Panc1 (cell line): Measurements from ENCODE around the gene CLEC14A.

ENCODE experiments used
- POLR2AphosphoS5 ChIP-seq: IDR thresholded peaks from 2 replicates; pipeline ENCODE4 v1.6.1; 2012; ENCODE audit warnings: mild to moderate bottlenecking, low read depth, low read length, moderate library complexity
- TF ChIP-seq, protein P1 (sequence below): fragments of 450-650 bp; IDR thresholded peaks from 2 replicates; pipeline ENCODE4 v1.5.1; 2017; ENCODE audit warnings: mild to moderate bottlenecking

GRCh38 chr14:38209572-38210557 lies 46.0 kb downstream of the CLEC14A start:
- TF ChIP-seq, protein P1, sequence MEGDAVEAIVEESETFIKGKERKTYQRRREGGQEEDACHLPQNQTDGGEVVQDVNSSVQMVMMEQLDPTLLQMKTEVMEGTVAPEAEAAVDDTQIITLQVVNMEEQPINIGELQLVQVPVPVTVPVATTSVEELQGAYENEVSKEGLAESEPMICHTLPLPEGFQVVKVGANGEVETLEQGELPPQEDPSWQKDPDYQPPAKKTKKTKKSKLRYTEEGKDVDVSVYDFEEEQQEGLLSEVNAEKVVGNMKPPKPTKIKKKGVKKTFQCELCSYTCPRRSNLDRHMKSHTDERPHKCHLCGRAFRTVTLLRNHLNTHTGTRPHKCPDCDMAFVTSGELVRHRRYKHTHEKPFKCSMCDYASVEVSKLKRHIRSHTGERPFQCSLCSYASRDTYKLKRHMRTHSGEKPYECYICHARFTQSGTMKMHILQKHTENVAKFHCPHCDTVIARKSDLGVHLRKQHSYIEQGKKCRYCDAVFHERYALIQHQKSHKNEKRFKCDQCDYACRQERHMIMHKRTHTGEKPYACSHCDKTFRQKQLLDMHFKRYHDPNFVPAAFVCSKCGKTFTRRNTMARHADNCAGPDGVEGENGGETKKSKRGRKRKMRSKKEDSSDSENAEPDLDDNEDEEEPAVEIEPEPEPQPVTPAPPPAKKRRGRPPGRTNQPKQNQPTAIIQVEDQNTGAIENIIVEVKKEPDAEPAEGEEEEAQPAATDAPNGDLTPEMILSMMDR = no peak
- TF ChIP-seq POLR2AphosphoS5 = no peak
